Transverse colon (tissue), 4 donors: ENCODE measurements around the gene COL8A1.

Experiments used
- CTCF ChIP-seq, 5 experiments: fragments of 200-600 bp in 3 of 5; fragments of 450-650 bp in 2 of 5; sonication (generic) in 3 of 5; IDR thresholded peaks; 1 replicate in 2 of 5; 2 replicates in 3 of 5; pipeline ENCODE4 v1.5.1; 2016 to 2017; ENCODE audit warnings: antibody characterized with exemption in 5 of 5, inconsistent platforms in 3 of 5, mild to moderate bottlenecking in 2 of 5, moderate library complexity in 1 of 5
- POLR2A ChIP-seq: fragments of 450-650 bp; IDR thresholded peaks from one replicate; pipeline ENCODE4 v1.6.1; 2016; ENCODE audit warnings: antibody characterized with exemption, mild to moderate bottlenecking, moderate library complexity
- POLR2AphosphoS5 ChIP-seq, 3 donors: sonication (generic); formaldehyde crosslinking; IDR thresholded peaks; one replicate each; pipeline ENCODE4 v1.6.1; 2016; ENCODE audit warnings: antibody characterized with exemption in 3 of 3

DNA sequence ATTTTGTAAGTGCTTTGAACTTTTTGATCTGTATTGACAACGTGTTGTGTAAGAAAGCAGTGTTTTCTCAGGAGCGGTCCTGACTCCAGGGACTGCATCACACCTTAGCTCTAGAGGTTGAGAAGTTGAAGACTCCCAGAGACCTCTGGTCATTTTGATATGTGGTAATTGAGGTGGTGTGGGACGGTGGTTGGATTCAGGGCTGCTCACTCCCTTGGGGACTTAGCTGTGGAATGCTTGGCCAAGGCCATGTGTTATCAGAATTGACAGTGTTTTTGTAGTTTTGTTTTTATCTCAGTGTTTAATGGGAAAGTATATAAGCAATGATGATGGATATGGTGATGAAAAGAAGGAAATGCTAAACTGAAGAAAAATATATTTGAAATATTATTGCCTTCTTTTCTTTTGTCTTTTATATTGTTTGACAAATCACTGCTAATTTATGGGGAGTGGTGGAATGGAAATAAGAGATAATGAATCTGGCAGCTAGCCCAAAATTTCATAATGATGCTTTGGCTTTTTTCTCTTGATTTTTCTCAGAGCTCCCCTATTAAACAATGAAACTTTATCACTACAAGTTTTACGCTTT is 195.3 kb downstream of the COL8A1 start:
- TF ChIP-seq POLR2AphosphoS5 (IDR thresholded peaks at IDR 0.05) (no peak), CTCF (IDR thresholded peaks at IDR 0.05) (no peak), POLR2A (no peak)
